K562 (cell line): ENCODE measurements around the gene DNAAF2. TPM values are rescaled to one million over a fixed set of nuclear protein-coding genes. Genes with fewer than 3 reads are reported as not detected.
A peak's percentile ranks its signal among the peaks of the same experiment; 100 is the strongest.

Experiments
- BRCA1 ChIP-seq, 2 experiments: fragments of 450-650 bp in 1 of 2; sonication (generic) in 1 of 2; formaldehyde crosslinking in 1 of 2; IDR thresholded peaks; 2 replicates each; pipeline versions ENCODE4 v1.5.0 to v1.6.1; 2017 to 2020; ENCODE audit warnings: mild to moderate bottlenecking in 1 of 2, missing genetic modification reagents in 1 of 2
- BRD4 ChIP-seq: fragments of 200-600 bp; sonication (generic); IDR thresholded peaks from 2 replicates; pipeline ENCODE4 v1.6.1; 2017; ENCODE audit warnings: inconsistent platforms
- CHD4 ChIP-seq: fragments of 200-600 bp; sonication (generic); IDR thresholded peaks from 3 replicates; pipeline ENCODE4 v1.6.1; 2012; ENCODE audit warnings: low read depth, mild to moderate bottlenecking, mixed read lengths, low read length, inconsistent platforms; ENCODE audit not compliant: insufficient read depth, insufficient replicate concordance, poor library complexity, severe bottlenecking
- HDAC3 ChIP-seq: fragments of 450-650 bp; IDR thresholded peaks from 2 replicates; pipeline ENCODE4 v1.6.1; 2018; ENCODE audit warnings: borderline replicate concordance, mild to moderate bottlenecking, moderate library complexity; ENCODE audit not compliant: partially characterized antibody
- HDAC6 ChIP-seq: IDR thresholded peaks from 2 replicates; pipeline ENCODE4 v1.6.1; 2012; ENCODE audit warnings: low read depth, mild to moderate bottlenecking, control low read depth, inconsistent platforms, low read length, moderate library complexity
- HMG20B ChIP-seq: fragments of 250-450 bp; sonication (Bioruptor Pico); IDR thresholded peaks from 2 replicates; pipeline ENCODE4 v1.5.0; 2021; ENCODE audit warnings: mild to moderate bottlenecking
- HNRNPL ChIP-seq: fragments of 200-400 bp; formaldehyde crosslinking; IDR thresholded peaks from 2 replicates; pipeline ENCODE4 v1.6.1; 2017; ENCODE audit warnings: low read depth, mild to moderate bottlenecking, low read length
- MTF1 ChIP-seq: fragments of 250-450 bp; sonication (Bioruptor Pico); IDR thresholded peaks from 2 replicates; pipeline ENCODE4 v1.9.0; 2021; ENCODE audit warnings: moderate library complexity, mild to moderate bottlenecking, inconsistent platforms, borderline replicate concordance
- NCOA4 ChIP-seq: fragments of 450-650 bp; IDR thresholded peaks from 2 replicates; pipeline ENCODE4 v1.6.1; 2018; ENCODE audit warnings: mild to moderate bottlenecking; ENCODE audit not compliant: partially characterized antibody
- POLR2AphosphoS5 ChIP-seq: IDR thresholded peaks from 2 replicates; pipeline ENCODE4 v1.6.1; 2011; ENCODE audit warnings: mild to moderate bottlenecking, low read depth, low read length, moderate library complexity; ENCODE audit not compliant: control insufficient read depth, insufficient read depth
- RHOXF2B ChIP-seq: fragments of 250-450 bp; sonication (Bioruptor Pico); conservative IDR thresholded peaks from 2 replicates; pipeline ENCODE4 v1.5.1; 2021
- SMAD1 ChIP-seq: fragments of 150-350 bp; IDR thresholded peaks from 2 replicates; pipeline ENCODE4 v1.6.1; 2014; ENCODE audit warnings: low read length, low read depth; ENCODE audit not compliant: partially characterized antibody
- SREBF1 ChIP-seq: fragments of 150-350 bp; IDR thresholded peaks from 2 replicates; pipeline ENCODE4 v1.6.1; 2014; ENCODE audit warnings: antibody characterized with exemption, low read depth, low read length, borderline replicate concordance
- STAT5B ChIP-seq: fragments of 250-450 bp; sonication (Bioruptor Pico); IDR thresholded peaks from 2 replicates; pipeline ENCODE4 v1.8.0; 2021; ENCODE audit warnings: mild to moderate bottlenecking, inconsistent platforms
- TAL1 ChIP-seq: fragments of 450-650 bp; IDR thresholded peaks from 2 replicates; pipeline ENCODE4 v1.6.1; 2016; ENCODE audit warnings: mild to moderate bottlenecking
- TCF3 ChIP-seq: sonication (generic); formaldehyde crosslinking; IDR thresholded peaks from 2 replicates; pipeline ENCODE4 v1.4.0; 2020; ENCODE audit warnings: mild to moderate bottlenecking, missing genetic modification reagents
- ZNF143 ChIP-seq: sonication (generic); formaldehyde crosslinking; IDR thresholded peaks from 2 replicates; pipeline ENCODE4 v1.9.0; 2022; ENCODE audit warnings: mild to moderate bottlenecking, missing genetic modification reagents
- ZNF175 ChIP-seq: fragments of 200-800 bp; sonication (Bioruptor generic); IDR thresholded peaks from 2 replicates; pipeline ENCODE4 v1.6.1; 2016; ENCODE audit warnings: low read depth, mild to moderate bottlenecking, missing genetic modification characterization, missing compliant biosample characterization
- ZNF197 ChIP-seq: fragments of 200-800 bp; sonication (Bioruptor generic); IDR thresholded peaks from 2 replicates; pipeline ENCODE4 v1.6.1; 2016; ENCODE audit warnings: low read depth, missing genetic modification characterization, missing compliant biosample characterization
- ZNF561 ChIP-seq: fragments of 450-650 bp; formaldehyde crosslinking; conservative IDR thresholded peaks from 2 replicates; pipeline ENCODE4 v1.4.0; 2020; ENCODE audit warnings: mild to moderate bottlenecking, moderate library complexity
- polyA plus RNA-seq, 8 experiments: library from polyadenylated mRNA; depleted of rRNA in 4 of 8; stranded (reverse) in 5 of 8; unstranded in 3 of 8; fragments of >200 nt; fragmentation: Nextera tagmentation in 2 of 8; fragmentation: Illumina TruSeq in 1 of 8; extraction: Ambion mirVana in 2 of 8; extraction: Trizol in 1 of 8; gene quantifications; 2 replicates each; pipeline versions ENCODE4 v1.2.1 to v1.2.3, GENCODE V29; 2011 to 2014; ENCODE audit warnings: inconsistent platforms in 1 of 8, missing spikeins in 1 of 8
- total RNA-seq, 7 experiments: library from RNA; depleted of rRNA in 6 of 7; stranded (reverse); fragments of >200 nt in 6 of 7; fragmentation: Illumina TruSeq in 2 of 7; extraction: Trizol in 2 of 7; gene quantifications; 2 replicates each; pipeline versions ENCODE4 v1.2.1 to v1.2.3, GENCODE V29; 2011 to 2021; ENCODE audit warnings: low replicate concordance in 1 of 7
- TF ChIP-seq, protein P1 (sequence below): sonication (generic); formaldehyde crosslinking; IDR thresholded peaks from 2 replicates; pipeline ENCODE4 v1.8.0; 2022; ENCODE audit warnings: mild to moderate bottlenecking, missing genetic modification reagents
- TF ChIP-seq, protein P2 (sequence below): fragments of 250-450 bp; sonication (Bioruptor Pico); IDR thresholded peaks from 2 replicates; pipeline ENCODE4 v1.4.0; 2020; ENCODE audit warnings: mild to moderate bottlenecking, moderate library complexity, borderline replicate concordance
- TF ChIP-seq, protein P3 (sequence below): fragments of 250-450 bp; sonication (Bioruptor Pico); IDR thresholded peaks from 2 replicates; pipeline ENCODE4 v1.8.0; 2022; ENCODE audit warnings: inconsistent platforms

The DNAAF2 gene
- total and polyA plus RNA-seq, 9 of the 15 experiments (the other 6 are each of a cell fraction or from before 2014, with no cell fraction given), result 2.4 to 14.6 (median 11.1) TPM

DNA sequence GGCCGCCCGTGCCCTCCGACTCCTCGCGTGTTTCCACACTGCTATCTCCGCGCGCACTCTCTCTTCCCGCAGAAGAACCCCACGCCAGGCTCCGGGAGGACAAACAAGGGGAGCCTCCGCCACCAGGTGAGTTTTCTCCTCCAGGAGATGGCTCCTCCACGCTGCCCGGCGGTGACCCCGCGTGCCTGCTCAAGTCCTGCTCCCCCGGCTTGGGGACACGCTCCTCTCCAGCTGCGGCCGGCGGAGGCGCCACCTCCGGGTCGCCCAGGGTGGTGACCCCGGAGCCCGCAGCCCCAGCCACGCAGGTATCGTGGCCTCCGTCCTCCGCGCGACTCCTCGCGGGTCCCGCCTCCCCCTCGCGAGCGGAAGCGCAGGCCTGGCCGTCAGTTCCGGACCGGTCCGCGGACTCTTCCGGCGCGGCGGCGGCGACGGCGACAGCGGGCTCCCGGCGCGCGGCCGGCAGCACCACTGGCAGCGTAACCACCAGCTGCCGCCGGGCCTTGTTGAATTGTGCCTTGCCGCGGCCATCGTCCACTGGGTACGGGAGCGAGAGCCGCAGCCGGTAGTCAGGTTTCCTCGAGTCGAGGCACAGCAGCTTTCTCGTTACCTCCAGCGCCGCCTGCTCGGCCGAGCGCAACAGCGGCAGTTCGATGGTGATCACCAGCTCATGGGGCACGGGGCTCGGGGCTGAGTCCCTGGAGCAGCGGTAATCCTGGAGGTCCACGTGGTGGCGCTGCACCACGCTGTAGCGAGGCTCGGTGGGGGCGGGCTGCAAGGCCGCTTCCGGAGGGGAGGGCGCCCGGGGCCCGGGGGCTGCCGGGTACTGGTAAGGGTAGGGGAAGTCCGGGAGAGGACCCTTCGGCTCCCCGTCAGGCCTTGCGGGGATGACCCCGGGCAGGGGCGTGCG is 1.2 kb downstream of the DNAAF2 start (continued):
- TF ChIP-seq ZNF175 (CRISPR knock-in tag), result 0 out of 2 replicates have a peak, but pooled peaks have one; percentile 22
- TF ChIP-seq HDAC6, result no peak
- TF ChIP-seq MTF1, result no peak
- no peak for TF ChIP-seq HNRNPL
- TF ChIP-seq, protein P1, sequence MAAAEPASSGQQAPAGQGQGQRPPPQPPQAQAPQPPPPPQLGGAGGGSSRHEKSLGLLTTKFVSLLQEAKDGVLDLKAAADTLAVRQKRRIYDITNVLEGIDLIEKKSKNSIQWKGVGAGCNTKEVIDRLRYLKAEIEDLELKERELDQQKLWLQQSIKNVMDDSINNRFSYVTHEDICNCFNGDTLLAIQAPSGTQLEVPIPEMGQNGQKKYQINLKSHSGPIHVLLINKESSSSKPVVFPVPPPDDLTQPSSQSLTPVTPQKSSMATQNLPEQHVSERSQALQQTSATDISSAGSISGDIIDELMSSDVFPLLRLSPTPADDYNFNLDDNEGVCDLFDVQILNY, result peak; percentile 74; the same call in 1 of the 2 replicates
- TF ChIP-seq SREBF1, result no peak
- no peak for TF ChIP-seq NCOA4
- TF ChIP-seq BRD4, result no peak
- TF ChIP-seq SMAD1, result no peak
- 0 out of 2 replicates have a peak, but pooled peaks have one; percentile 61 for TF ChIP-seq ZNF143
- TF ChIP-seq RHOXF2B (CRISPR knock-in tag), result no peak
- no peak for TF ChIP-seq ZNF561 (CRISPR knock-in tag)
- TF ChIP-seq, protein P2, sequence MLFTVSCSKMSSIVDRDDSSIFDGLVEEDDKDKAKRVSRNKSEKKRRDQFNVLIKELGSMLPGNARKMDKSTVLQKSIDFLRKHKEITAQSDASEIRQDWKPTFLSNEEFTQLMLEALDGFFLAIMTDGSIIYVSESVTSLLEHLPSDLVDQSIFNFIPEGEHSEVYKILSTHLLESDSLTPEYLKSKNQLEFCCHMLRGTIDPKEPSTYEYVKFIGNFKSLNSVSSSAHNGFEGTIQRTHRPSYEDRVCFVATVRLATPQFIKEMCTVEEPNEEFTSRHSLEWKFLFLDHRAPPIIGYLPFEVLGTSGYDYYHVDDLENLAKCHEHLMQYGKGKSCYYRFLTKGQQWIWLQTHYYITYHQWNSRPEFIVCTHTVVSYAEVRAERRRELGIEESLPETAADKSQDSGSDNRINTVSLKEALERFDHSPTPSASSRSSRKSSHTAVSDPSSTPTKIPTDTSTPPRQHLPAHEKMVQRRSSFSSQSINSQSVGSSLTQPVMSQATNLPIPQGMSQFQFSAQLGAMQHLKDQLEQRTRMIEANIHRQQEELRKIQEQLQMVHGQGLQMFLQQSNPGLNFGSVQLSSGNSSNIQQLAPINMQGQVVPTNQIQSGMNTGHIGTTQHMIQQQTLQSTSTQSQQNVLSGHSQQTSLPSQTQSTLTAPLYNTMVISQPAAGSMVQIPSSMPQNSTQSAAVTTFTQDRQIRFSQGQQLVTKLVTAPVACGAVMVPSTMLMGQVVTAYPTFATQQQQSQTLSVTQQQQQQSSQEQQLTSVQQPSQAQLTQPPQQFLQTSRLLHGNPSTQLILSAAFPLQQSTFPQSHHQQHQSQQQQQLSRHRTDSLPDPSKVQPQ (CRISPR knock-in tag), result no peak
- TF ChIP-seq HDAC3, result no peak
- no peak for TF ChIP-seq BRCA1 (IDR thresholded peaks at IDR 0.05)
- no peak for TF ChIP-seq BRCA1 (CRISPR knock-in tag; IDR thresholded peaks at IDR 0.05)
- TF ChIP-seq STAT5B (CRISPR knock-in tag), result no peak
- no peak; the same call in 1 of the 2 replicates for TF ChIP-seq TCF3 (CRISPR knock-in tag)
- no peak for TF ChIP-seq TAL1
- TF ChIP-seq HMG20B (CRISPR knock-in tag), result no peak
- TF ChIP-seq CHD4, result no peak
- TF ChIP-seq POLR2AphosphoS5, result peak; percentile 31
- TF ChIP-seq, protein P3, sequence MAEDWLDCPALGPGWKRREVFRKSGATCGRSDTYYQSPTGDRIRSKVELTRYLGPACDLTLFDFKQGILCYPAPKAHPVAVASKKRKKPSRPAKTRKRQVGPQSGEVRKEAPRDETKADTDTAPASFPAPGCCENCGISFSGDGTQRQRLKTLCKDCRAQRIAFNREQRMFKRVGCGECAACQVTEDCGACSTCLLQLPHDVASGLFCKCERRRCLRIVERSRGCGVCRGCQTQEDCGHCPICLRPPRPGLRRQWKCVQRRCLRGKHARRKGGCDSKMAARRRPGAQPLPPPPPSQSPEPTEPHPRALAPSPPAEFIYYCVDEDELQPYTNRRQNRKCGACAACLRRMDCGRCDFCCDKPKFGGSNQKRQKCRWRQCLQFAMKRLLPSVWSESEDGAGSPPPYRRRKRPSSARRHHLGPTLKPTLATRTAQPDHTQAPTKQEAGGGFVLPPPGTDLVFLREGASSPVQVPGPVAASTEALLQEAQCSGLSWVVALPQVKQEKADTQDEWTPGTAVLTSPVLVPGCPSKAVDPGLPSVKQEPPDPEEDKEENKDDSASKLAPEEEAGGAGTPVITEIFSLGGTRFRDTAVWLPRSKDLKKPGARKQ (CRISPR knock-in tag), result no peak
- TF ChIP-seq ZNF197 (CRISPR knock-in tag), result no peak
